Heart right ventricle (tissue), 16 donors: Measurements from ENCODE around the gene TRPT1. TPM values are rescaled to one million over a fixed set of nuclear protein-coding genes. Genes with fewer than 3 reads are reported as not detected.

Experiments used
- ATAC-seq, 8 donors: fragments of 200-7000 bp; cut with Tn5 transposase; one replicate each; pipeline ENCODE4 v1.9.1; 2020; ENCODE audit warnings: mild to moderate bottlenecking in 8 of 8, moderate library complexity in 8 of 8, moderate number of reproducible peaks in 1 of 8
- DNase-seq, 2 donors: peaks; one replicate each; pipeline ENCODE4 v3.0.0-alpha.2; 2020
- H3K27ac ChIP-seq, 10 donors: fragments of 200-600 bp; sonication (generic) in 2 of 10; one replicate each; pipeline versions ENCODE4 v1.5.0 to v1.8.0; 2020 to 2022; ENCODE audit warnings: mild to moderate bottlenecking in 3 of 10
- H3K27me3 ChIP-seq, 7 donors: fragments of 200-600 bp; one replicate each; pipeline ENCODE4 v1.8.0; 2021 to 2022; ENCODE audit warnings: mild to moderate bottlenecking in 2 of 7
- H3K36me3 ChIP-seq, 9 donors: fragments of 200-600 bp; sonication (generic) in 1 of 9; one replicate each; pipeline versions ENCODE4 v1.5.0 to v1.8.0; 2020 to 2022; ENCODE audit warnings: mild to moderate bottlenecking in 2 of 9
- H3K4me1 ChIP-seq, 9 donors: fragments of 200-600 bp; sonication (generic) in 1 of 9; one replicate each; pipeline versions ENCODE4 v1.5.0 to v1.8.0; 2020 to 2022; ENCODE audit warnings: mild to moderate bottlenecking in 4 of 9
- H3K4me3 ChIP-seq, 10 donors: fragments of 200-600 bp; sonication (generic) in 2 of 10; one replicate each; pipeline versions ENCODE4 v1.5.0 to v1.8.0; 2020 to 2022; ENCODE audit warnings: mild to moderate bottlenecking in 7 of 10, moderate library complexity in 2 of 10
- H3K9me3 ChIP-seq, 11 donors: fragments of 200-600 bp in 10 of 11; sonication (generic) in 2 of 11; one replicate each; pipeline versions ENCODE4 v1.5.0 to v1.8.0; 2013 to 2022; ENCODE audit warnings: mild to moderate bottlenecking in 2 of 11, control low read depth in 1 of 11, moderate library complexity in 1 of 11
- CTCF ChIP-seq, 9 donors: fragments of 200-600 bp; sonication (generic) in 2 of 9; IDR thresholded peaks; one replicate each; pipeline versions ENCODE4 v1.5.0 to v1.8.0; 2021 to 2022; ENCODE audit warnings: antibody characterized with exemption in 9 of 9, mild to moderate bottlenecking in 5 of 9, moderate library complexity in 1 of 9
- WGBS, 2 donors: extraction: QIAGEN DNeasy Blood & Tissue Kit; methylation state at CpG; one replicate each; pipeline ENCODE4 v1.1.7; 2013; ENCODE audit warnings: inconsistent platforms in 1 of 2; 5-methylcytosine and 5-hydroxymethylcytosine counted together
- intact Hi-C, 10 donors: fragments of 100-400 bp; cut with DNase I; formaldehyde crosslinking; loops; one replicate each; pipeline versions ENCODE4 v1.11.1 to v1.14.2; 2022
- long read RNA-seq, 3 donors: library from polyadenylated mRNA; unstranded; transcript quantifications; one replicate each; pipeline ENCODE4 v2.0.0, GENCODE V29; 2020 to 2021
- polyA plus RNA-seq, 2 donors: library from polyadenylated mRNA; stranded (reverse); fragments of 200-250 nt; gene quantifications; one replicate each; pipeline ENCODE4 v1.2.3, GENCODE V29; 2013
- total RNA-seq, 10 donors: library from RNA; stranded (reverse); fragmentation: NEBNext Ultra II Directional in 3 of 10; extraction: Animal tissue kit (Norgen Biotek cat#: 25700) in 3 of 10; gene quantifications; one replicate each; pipeline versions ENCODE4 v1.2.1 to v1.2.4, GENCODE V29; 2021 to 2023
- donor health status: Arrhythmogenic right ventricular cardiomyopathy.
- donor health status: ischemic (EF 13 %, LVEDD 7.1; RV severe dilation, severe dysfunction).
- donor health status: healthy with polysubstance abuse.
- donor health status: DM: no; HTN: yes; CAD: no.
- donor health status: DM: no; HTN: no; CAD: no.
- donor health status: ischemic (EF 25% LVEDD 6.9; RV normal size, moderate dysfunction).
- donor health status: ischemic (EF 25% LVEDD 5.7; RV mildly dilated, moderate dysfunction).
- donor health status: healthy.
- donor health status: DM: yes; HTN: yes; CAD: no.
- donor health status: Ischemic cardiomyopathy.
- donor health status: ischemic (EF 35%, LVEDD 5.7; RV mildly dilated, moderate dysfunction).
- donor health status: nonischemic (EF 11% LVEDD 7.7; RV severe dilation, severe dysfunction).
- donor health status: DM: yes; HTN: yes; CAD: no.
- donor health status: PGD.
- donor health status: ischemic (EF 29% LVEDD 5.4; RV normal size, mild dysfunction).
- donor health status: nonischemic (EF 23%, LVEDD 6.1; RV moderate dilation, normal function).

Gene TRPT1
- 10 to 100 TPM; 50.5 to 81.7 (median 61.4) TPM for total RNA-seq
- polyA plus RNA-seq, result 100 to 1,000 TPM in 1 of 2 donors, 10 to 100 TPM in 1; 87.2 to 188 TPM
- long read RNA-seq, donor 1, transcript TRPT1-201 (8 exons, 962 nt), result major isoform, 44 of 102 reads
- long read RNA-seq, donor 1, transcript TRPT1-203 (7 exons, 865 nt), result minor isoform, 12 of 102 reads
- long read RNA-seq, donor 1, partial matches to known transcripts, result 8 of 102 reads
- long read RNA-seq, donor 1, other reads (novel, unspliced or antisense), result 38 of 102 reads
- long read RNA-seq, donor 2, transcript TRPT1-201 (8 exons, 962 nt), result major isoform, 47 of 119 reads
- long read RNA-seq, donor 2, transcript TRPT1-203 (7 exons, 865 nt), result minor isoform, 20 of 119 reads
- long read RNA-seq, donor 2, partial matches to known transcripts, result 17 of 119 reads
- long read RNA-seq, donor 2, other reads (novel, unspliced or antisense), result 35 of 119 reads
- long read RNA-seq, donor 3, transcript TRPT1-203 (7 exons, 865 nt), result minor isoform, 5 of 53 reads
- long read RNA-seq, donor 3, transcript TRPT1-201 (8 exons, 962 nt), result major isoform, 11 of 53 reads
- long read RNA-seq, donor 3, partial matches to known transcripts, result 11 of 53 reads
- long read RNA-seq, donor 3, other reads (novel, unspliced or antisense), result 26 of 53 reads

GRCh38 chr11:64225608-64226506 lies at the start of gene TRPT1, which contains the start of gene NUDT22:
TRPT1 (minus strand) TSS chr11:64226186; CDS start chr11:64225860, 326 bp downstream.
NUDT22 (plus strand) TSS chr11:64226274; CDS start chr11:64226653, 379 bp downstream.
- WGBS, 2 donors, result 0 to 1% methylated on average over 53 to 54 of the region's 54 CpGs
- H3K27ac ChIP-seq, result peak within 1 kb of the TSS; percentile 90 to 96 (median 95)
- no peaks in the 10 kb centered on the region for H3K9me3 ChIP-seq
- H3K4me3 ChIP-seq, result peak within 1 kb of the TSS; percentile 64 to 95 (median 76)
- TF ChIP-seq CTCF (IDR thresholded peaks at IDR 0.05), result peak in 2 of 9 donors; percentile 9 to 37
- ATAC-seq, result peak; percentile 81 to 88 (median 85)
- intact Hi-C loops, result loop anchor here in 2 of 10 donors (2.0 to 5.0 kb wide), 2 partner anchors 39 to 41 kb away; partner anchors contain the start of gene STIP1 (in 1 of the 2)
- peak; percentile 93 to 94 for DNase-seq
- H3K4me1 ChIP-seq, result peaks cover 16 to 58% (median 40%) of the 10 kb centered on the region in 9 donors
- H3K36me3 ChIP-seq, result peaks cover 0 to 43% (median 0%) of the 10 kb centered on the region in 9 donors
- no peaks in the 10 kb centered on the region for H3K27me3 ChIP-seq

GRCh38 chr11:64275031-64275800 lies 49.2 kb upstream of the TRPT1 start:
- Histone ChIP-seq H3K27ac (no peak overlapping the region), H3K36me3 (peaks cover 0 to 47% (median 4%) of the 10 kb centered on the region in 9 donors), H3K4me1 (peaks cover 0 to 28% (median 15%) of the 10 kb centered on the region in 9 donors), H3K27me3 (no peaks in the 10 kb centered on the region), H3K4me3 (no peak overlapping the region), H3K9me3 (no peaks in the 10 kb centered on the region)
- ATAC-seq, result no peak
- intact Hi-C loops, result no loop called here
- 93 to 94% methylated on average over 15 of the region's 15 CpGs for WGBS, 2 donors
- TF ChIP-seq CTCF (IDR thresholded peaks at IDR 0.05), result no peak
- DNase-seq, result no peak

- Histone ChIP-seq H3K27me3 (no peaks in the 10 kb centered on the region), H3K4me1 (peaks cover 18 to 55% (median 36%) of the 10 kb centered on the region in 9 donors), H3K9me3 (no peaks in the 10 kb centered on the region), H3K27ac (peak overlapping the region; percentile 89 to 100 (median 98)), H3K4me3 (peak overlapping the region; percentile 70 to 90 (median 79)), H3K36me3 (peaks cover 0 to 27% (median 9%) of the 10 kb centered on the region in 9 donors)
- peak; percentile 86 to 92 (median 90) for ATAC-seq
- DNase-seq, result peak; percentile 97 to 99
- WGBS, 2 donors, result 0 to 1% methylated on average over 53 to 58 of the region's 58 CpGs
- intact Hi-C loops, result loop anchor here in 5 of 10 donors (1.0 to 2.0 kb wide), 7 partner anchors 15 to 35 kb away; partner anchors contain the start of genes GPR137 (in 5 of the 5), BAD (in 4 of the 5), FKBP2 (in 3 of the 5) and PLCB3 (in 2 of the 5)
- TF ChIP-seq CTCF (IDR thresholded peaks at IDR 0.05), result peak in 5 of 9 donors; percentile 2 to 56 (median 39)
These were observed 43.7 kb upstream of the TRPT1 start for GRCh38 chr11:64269540-64270220.
